HG03354 (cell line): ENCODE results near the gene CIDEB.

ENCODE experiments used
- ATAC-seq: cut with Tn5 transposase; IDR thresholded peaks from one replicate; pipeline ENCODE4 v1.9.1; 2021; ENCODE audit warnings: mild to moderate bottlenecking; ENCODE audit not compliant: unreplicated experiment, poor library complexity, severe bottlenecking

The CIDEB gene

DNA sequence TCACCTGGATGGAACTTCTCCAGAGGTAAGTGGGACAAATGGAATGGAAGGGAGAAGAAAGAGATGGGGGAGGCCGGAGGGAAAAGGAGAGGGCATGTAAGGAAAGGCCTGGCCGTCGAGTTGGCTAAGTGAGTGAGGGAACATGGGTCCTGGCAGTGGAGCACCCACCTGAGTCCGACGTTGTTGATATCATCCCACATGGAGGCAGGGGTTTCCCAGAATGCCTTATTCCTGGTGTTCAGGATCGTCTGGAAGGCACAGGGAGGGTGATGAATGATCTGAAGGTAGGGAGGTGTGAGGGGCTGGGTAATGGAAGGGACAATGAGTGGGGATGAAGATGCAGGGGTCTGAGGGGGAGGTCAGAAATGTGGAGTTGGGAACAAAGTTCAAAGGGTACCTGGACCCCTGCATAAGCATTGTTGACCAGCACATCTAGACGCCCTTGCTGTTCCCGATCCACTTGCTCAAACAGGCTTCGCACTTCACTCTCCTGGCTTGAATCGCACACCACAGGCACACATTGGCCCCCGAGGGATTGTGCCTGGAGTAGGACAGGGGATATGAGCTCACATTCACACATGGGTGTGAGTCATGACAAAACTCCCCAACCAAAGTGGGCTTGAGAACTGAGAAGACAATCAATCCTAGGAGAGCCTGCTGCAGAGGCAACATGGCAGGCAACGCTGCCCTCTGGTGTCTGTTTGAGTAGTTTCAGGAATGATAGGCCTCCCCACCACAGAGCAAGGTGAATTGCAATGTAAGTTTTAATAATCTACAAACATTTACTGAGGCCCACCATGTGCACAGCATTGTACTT, 11.2 kb downstream of the CIDEB start:
- ATAC-seq: peak; percentile 59

- ATAC-seq: no peak
These were observed 14.3 kb downstream of the CIDEB start for GRCh38 chr14:24293525-24293924.

DNA sequence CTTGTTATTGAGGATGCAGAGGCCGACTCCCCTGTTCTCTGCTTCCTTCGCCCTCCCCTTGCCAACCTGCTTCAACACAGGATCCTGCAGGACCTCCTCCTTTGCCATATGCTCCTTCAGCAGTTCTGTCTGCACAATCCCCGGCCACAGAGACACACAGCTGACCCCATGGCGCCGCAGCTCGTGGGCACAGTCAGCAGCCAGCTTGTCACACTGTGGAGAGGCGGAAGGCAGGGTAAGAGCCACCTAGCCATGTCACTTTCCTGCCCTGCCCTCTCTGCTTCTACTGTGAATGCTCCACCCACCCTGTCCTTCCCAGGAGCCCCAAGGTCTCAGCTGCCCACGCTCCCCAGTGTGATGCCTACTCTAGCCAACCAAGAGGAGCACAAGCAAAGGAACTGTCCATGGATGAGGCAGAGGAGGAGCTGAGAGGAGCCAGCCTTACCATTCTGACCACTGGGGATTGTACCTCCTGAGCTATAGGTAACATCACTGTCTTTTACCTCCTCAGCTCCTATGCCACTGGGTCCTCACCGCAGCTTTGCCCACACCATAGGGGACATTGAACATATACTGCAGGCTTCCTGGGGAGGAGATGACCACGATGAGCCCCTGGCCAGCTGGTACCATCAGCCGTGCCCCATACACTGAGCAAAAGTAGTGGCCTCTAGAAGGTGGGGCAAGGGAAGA, 15.5 kb downstream of the CIDEB start:
- no peak for ATAC-seq

DNA sequence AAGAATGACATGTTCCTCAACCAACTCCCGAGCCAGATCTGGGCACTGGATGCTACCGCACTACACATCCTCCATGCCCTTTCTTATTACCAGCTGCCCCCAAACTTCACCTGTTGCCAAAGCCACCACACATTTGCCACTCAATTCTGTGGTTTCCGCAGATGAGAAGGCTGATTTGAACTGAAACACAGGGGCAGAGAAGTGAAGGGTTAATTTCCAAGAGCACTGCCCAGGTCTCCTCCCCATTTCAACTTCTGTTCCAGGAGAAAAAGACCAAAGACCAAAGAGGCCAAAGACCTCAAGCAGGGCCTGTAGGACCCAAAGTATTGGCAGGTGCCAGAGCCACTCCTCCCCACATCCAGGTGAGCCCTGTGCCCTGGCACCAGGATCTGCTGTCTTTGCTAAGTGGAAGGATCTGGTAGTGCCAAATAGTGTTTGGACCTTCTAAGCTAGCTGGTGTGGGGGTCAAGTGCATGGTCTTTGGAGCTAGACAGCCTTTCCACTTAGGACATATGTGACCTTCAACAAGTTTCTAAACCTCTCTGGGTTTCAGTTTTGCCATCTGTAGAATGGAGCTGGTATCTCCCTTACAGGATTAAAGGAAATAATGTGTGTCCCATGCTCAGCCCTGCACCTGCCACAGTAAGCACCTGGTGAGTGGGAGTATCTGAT, 16.2 kb downstream of the CIDEB start:
- ATAC-seq: no peak

- ATAC-seq: no peak
These were observed 17.0 kb downstream of the CIDEB start for GRCh38 chr14:24290746-24291145.

DNA sequence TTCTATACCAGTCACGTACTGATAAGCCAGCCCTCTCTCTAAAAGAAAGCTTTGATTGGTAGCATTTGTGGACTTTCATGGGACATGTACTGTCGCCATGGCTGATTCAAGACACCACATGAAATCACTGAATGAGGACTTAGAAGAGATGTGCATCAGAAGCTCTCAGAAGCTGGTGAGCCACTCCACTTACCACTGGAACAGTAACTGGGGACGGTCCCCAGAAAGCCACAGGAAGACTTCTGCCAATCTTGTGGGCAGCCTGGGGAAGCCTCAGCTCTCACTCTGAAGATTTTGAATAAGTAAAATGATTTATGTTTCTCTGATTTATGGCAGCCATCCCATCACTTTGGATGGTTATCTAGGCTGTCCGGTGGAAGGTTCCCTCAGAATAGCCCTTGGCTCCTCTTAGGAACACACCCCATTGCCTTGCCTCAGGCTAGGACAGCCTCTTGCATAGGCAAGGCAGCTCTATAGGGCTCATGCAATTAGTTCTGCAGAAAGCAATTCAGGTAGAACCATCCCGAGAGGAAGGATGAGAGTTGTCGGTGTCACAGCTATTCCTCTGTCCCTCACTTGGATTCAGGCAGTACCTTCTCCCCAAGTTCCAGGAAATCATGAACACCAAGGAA, 18.0 kb downstream of the CIDEB start:
- no peak for ATAC-seq

DNA sequence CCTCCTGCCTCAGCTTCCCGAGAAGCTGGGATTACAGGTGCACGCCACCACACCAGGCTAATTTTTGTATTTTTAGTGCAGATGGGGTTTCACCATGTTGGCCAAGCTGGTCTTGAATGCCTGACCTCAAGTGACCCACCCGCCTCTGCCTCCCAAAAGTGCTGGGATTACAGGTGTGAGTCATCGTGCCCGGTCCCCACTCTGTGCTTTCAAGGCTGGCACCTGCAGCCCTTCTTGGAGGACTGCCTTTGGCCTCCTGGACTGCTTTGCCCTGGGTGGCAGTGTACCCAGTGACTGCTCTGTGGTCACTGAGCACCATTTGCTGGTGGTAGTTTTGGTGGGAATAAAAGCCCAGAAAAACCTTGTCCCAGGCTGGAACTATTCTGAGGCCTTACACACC, 20.8 kb downstream of the CIDEB start:
- no peak for ATAC-seq

DNA sequence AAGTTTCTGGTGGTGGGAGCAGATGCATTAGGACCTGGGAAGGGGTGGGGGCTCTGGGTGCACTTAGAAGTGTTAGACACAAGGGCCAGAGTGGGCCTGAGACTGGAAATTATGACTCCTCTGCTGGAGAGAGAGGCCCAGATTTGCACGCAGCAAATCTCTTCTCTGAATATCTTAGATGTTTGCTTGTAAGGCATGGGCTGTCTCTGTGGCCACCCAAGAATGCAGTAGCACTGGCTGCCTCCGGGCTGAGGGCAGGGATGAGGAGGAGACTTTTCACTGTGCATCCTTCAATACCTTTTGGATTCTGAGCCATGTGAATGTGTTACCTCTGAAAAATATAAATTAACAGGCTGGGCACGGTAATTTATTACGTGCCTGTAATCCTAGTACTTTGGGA, 22.4 kb downstream of the CIDEB start:
- ATAC-seq: no peak

- no peak for ATAC-seq
These were observed 23.2 kb downstream of the CIDEB start for GRCh38 chr14:24284501-24285035.

DNA sequence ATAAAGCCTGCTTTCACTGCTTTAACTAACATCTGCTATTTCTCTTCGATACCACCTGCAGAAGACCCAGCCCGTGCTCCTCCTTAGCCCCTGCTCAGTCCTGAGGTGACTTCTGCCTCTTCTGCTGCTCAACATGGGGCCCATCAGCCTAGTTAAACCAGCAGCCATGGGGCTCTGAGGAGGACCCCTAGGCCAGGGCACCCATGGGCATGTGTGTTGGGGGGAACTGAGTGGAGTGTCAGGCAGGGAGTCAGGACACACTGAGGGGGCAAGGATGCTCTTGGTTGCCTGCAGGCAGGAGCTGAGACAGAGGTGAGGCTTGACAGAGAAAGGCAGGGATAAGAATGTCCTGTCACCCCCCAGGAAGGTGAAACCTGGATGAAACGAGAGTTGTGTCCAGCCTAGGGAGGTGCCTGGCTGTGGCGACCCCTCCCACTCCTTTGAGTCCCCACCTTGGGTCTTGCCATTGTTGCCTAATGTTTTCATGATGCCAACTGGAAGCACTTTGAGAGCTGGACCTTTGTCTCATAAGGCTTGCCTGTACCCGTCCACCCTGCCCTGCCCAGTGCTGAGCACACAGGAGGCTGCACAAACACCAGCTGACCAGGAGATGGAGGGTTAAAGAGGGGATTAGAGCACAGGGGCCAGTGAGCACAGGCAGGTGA, 23.8 kb downstream of the CIDEB start:
- no peak for ATAC-seq

DNA sequence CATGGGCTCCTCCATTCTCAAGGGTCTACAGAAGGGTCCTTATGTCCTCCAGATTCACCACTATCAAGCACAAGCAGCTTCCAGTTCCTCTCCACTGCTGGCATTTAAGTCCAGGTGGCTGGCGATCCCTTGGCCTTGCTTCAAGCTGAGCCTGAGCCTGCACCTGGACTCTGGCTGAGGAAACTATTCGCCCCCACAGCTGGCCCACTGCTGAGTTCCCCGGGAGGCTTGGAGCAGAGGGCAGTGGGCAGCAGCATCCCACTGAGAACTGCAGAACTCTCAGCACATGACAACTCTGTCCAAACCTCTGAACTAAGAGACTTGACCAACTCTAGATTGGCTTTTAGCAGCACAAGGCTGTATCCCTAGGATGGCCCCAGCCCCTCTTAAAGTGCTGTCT, 25.0 kb downstream of the CIDEB start:
- ATAC-seq: no peak

DNA sequence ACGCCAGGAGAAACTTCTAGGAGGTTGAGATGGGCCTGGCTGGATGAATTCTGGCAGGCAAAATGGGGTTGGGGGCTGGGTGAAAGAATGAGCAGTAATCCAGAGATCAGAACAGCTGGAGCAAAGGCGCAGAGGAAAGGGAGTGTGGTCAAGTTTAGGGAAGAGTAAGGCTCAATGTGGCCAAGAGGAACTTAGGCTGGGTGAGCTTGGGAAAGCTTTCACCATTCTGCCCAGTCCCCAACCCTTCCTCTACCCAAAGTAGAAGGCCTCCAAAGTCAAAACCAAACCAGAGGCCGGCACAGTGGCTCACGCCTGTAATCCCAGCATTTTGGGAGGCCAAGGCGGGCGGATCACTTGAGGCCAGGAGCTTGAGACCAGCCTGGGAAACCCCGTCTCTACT, 26.1 kb downstream of the CIDEB start:
- no peak for ATAC-seq

DNA sequence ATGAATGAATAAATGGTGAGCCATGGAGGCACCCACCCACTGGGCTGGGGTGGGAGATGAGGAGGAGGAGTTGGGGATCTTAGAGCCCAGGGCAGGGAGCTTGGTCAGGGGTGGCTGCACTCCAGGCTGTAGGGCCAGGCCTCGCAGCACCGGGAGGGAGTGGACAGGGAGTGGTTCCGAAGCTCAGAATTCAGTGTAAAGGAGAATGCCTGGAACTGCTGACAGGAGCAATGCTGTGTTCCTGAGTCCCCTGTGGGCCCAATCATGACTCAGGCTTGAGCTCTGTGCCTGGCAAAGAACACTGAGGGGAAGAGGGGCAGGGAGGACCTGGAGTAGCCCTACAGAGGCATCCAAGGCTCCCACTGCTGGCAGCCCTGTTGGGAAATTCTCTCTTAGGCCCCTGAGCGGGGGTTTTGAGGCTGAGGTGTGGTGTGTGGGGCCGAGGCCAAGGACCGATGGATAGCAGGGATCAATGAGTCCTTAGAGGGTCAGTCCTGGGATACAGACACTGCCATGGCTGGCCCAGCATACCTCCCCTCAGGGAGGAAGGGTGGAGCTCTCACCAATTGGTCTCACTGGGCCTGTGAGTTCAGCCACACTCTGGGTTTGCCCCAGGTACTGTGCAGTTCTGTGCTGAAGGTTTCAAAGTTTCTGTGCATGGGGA, 26.8 kb downstream of the CIDEB start:
- ATAC-seq: no peak

- peak; percentile 59 for ATAC-seq
These were observed 28.2 kb downstream of the CIDEB start for GRCh38 chr14:24279301-24280186.

GRCh38 chr14:24278424-24278823, 29.4 kb downstream of the CIDEB start:
- no peak for ATAC-seq

DNA sequence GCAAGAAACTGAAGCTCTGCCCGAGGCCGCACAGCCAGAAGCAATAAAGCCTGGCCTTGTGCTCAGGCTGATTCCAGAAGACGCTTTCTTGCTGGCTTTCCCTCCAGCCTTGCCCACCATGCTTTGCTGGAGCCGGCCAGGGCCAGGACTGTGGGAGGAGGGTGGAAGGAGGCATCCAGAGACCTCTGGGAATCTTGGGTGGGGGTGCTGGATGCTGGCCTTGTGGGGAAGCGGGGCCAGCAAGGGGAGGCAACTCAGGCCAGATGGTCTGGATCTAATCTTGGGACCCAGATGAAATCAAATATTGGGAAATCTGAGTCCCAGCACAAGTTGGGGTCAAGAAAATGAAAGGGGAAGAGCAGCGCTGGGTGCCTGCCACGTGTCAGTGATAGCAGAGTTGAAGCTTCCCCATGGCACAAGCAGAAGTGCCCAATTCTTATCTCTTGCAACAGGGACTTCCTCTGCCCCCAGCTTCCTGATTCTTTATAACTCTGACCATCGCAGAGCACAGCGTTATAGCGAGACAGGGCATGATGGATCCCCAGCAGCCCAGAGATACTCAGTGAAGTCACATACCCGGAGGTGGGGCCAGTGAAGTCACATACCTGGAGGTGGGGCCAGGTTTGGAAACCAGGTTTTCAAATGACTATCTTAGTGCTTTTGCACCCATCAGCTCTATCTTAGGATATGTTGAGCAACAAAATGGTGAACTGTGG, 30.0 kb downstream of the CIDEB start:
- ATAC-seq: no peak

GRCh38 chr14:24277071-24277470, 30.7 kb downstream of the CIDEB start:
- ATAC-seq: no peak
